Measurements from ENCODE around the gene SLC9A9.

The SLC9A9 gene

DNA sequence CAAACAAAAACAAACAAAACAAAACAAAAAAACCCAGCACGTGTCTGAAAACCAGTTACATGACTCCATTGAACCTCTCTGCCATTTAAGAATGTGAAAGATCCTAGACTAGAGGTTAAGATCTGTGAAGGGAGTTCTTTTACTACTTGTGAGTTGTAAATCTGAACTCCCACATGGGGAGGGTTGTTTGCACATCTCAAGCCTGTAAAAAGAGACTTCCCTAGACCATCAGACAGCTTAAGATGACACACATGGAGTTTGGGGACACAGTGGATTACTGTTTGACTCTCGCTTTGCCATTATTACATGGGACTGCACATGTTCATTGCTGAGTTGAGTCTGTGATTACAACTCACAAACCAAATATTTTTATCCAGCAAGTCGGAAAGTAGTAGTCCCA is 171.5 kb downstream of the SLC9A9 start:
- no peak for DNase-seq

DNA sequence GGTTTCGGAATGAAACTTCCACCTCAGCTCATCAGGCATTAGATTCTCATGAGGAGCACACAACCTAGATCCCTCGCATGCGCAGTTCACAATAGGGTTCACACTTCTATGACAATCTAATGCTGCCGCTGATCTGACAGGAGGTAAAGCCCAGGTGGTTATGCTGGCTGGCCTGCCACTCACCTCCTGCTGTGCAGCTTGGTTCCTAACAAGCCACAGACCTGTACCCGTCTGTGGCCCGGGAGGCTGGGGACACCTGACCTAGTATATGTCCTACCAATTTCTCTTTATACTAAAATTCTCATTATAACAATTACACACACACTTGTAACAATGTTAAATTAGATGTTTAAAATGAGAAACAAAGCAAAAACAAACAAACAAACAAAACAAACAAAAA is 172.2 kb downstream of the SLC9A9 start:
- DNase-seq: no peak

DNA sequence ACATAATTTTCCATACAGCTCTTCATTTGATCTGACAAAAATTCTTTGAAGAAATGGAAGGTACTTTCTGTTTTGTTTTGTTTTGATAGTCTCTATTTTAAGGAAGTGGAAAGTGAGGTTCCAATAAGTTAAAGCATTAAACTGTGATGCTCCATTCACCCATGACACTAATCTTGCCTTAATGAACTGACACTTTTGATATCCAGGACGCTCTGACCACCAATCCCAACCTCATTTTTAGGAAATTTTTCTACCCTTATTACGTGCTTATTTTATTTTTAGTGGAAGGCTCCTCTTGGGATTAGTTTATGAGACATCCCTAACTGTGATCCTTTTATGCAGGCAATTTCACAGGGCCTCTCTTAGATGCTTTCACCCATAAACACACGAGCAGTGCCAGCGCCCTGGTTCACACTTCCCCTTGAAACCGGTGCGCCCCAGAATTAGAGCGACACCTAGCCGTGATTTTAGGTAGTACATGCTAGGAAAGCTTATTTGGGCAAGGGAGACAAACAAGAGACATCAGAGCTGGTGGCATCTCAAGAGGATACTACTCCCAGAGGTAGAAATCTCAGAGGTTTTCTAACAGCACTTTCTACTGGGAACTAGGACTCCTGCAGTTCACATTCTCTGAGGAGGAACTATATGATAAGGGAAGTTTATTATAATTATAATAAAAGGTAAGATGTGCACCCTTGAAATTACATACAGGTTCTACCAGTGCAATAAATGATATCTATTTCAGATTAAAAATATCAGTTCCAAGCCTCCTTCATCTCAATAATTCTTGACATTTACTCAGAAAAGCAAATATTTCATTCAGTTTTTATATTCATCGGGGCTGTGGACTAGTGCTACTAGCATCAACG is 173.9 kb downstream of the SLC9A9 start:
- peak in 13 of 14 donors; percentile 6 to 66 (median 43) for DNase-seq

DNA sequence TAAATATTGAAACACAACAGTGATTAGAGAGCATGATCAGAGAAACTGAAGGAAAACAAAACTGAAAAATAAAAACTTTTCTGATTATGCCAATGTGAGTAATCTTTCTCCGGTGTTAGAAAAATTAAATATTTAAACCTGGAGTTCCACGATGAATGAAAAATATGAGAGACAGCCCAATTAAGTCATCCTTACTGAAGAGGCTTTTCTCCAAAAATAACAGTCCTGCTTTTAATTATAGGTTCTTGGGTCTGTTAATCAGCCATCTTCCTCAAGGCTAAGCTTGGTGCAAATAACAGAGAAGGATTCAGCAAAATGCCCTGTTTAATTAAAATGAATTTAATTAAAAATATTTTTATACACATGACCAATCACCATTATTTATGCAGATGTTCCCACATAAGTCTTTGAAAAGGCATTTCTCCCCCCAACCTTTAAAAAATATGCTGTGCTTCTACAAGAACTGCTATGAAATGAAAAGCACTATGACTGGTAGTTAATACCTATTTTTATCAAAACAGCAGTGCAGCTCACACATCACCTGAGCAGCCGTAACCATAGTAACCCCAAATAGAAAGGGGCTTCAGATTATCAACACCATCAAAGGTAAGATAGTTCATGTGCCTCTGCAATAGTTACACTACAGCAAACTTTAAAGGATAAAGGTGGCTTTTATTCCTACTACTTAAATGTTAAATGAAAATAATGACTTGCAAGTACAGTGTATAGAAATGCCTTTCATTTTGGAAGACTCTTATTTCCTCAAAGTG is 175.7 kb downstream of the SLC9A9 start:
- DNase-seq: no peak

- DNase-seq: no peak
Measured at GRCh38 chr3:143671626-143672025, 176.6 kb downstream of the SLC9A9 start.

DNA sequence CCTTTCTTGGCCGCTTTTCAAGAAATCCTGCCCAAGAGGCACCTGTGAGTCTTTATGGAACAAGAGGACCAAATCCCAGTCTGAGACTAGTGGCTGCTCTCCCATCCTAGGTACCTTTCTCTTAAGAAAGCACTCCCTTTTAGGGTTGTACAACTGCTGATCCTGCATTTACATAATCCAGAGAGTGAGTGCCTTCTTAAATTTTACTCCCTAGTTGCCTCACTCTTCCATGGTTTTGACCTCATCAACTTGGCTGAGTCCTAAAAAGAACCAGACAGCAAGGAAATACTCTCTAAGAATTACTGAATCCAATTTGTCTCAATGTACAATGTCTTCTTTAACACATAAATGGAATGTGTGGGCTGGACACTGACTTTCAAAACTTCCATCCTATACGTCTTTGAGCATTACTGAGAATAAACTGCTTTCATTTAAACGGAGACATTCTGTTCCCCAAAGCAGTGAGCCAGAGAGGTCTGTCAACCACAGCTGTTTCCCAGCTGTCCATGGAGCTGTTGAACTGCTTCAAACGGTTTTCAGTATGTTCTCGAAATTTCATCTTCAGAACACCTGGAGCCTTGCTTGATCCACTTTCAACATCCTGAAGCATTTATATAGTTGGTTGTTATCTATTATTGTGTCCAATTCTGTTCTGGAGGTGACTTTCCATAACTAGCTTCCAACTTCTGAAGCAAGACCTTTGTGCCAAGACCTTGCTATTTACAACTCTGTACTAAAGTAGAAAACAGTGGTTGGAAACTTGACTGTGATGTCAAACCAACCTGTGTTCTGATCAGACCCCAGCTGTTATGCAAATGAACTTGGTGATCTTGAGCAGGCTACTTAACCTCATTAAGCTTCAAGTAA is 179.1 kb downstream of the SLC9A9 start:
- no peak for DNase-seq

DNA sequence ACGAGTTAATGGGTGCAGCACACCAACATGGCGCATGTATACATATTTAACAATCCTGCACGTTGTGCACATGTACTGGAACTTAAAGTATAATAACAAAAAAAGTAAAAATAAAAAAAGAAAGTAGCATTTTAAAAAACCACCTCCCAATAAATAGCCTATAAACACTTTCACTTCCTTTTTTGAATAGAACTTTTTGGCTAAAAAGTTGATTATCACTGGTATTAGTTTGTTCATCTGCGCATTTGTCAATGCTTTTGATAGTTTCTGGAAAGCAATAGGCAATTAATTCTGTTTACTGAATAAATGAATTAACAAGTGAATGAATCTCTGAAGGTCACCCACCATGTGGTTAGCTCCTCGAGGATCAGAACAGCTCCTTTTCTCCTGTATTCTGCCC is 179.9 kb downstream of the SLC9A9 start:
- DNase-seq: no peak

DNA sequence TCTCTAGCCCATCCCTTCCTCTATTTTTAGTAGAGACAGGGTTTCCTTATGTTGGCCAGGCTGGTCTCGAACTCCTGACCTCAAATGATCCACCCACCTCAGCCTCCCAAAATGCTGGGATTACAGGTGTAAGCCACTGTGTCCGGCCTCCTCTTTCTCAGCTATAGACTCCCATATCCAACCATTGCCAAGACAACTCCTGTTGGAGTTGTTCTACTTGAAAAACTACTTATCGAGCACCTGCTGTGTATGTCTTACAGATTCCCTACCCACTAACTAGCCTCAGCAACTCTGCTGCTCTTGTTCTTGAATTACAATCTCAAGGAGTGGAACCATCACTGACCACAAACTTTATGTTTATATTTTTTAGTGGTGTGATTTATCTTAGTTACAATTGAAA is 186.6 kb downstream of the SLC9A9 start:
- no peak for DNase-seq

- no peak for DNase-seq
Measured at GRCh38 chr3:143658861-143659260, 189.4 kb downstream of the SLC9A9 start.

DNA sequence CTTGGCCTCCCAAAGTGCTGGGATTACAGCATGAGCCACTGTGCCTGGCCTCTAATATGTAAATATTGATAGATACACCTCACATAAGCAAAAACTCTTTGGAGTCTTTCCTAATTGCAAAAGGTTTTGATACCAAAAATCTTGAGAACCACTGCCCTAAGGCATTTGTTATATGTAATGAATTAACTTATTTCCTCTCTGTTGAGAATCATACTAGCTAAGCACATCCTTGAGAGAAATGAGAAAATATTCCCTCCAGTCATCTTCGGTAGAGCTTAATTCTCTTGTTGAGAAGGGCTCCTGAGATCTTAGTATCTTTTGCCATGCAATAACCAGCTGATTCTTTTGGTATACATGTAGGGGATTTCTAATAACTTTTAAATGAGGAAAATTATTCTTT is 190.2 kb downstream of the SLC9A9 start:
- DNase-seq: no peak

DNA sequence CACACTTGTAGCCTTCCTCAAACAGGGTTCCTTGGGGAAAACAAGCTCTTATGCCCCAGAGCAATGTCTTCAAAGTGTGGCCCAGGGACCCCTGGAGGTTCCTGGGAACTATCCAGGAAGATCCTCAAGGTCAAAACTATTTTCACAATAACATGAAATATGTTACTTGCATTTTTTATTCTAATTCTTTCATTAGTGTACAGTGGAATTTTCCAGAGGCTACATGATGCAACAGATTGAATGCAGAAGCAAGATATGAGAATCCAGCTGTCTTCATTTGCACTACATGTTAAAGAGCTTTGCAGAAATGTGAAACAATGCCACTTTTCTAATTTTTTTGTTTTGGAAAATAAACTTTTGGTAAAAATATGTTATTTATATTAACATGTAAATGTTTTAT is 190.9 kb downstream of the SLC9A9 start:
- DNase-seq: no peak

DNA sequence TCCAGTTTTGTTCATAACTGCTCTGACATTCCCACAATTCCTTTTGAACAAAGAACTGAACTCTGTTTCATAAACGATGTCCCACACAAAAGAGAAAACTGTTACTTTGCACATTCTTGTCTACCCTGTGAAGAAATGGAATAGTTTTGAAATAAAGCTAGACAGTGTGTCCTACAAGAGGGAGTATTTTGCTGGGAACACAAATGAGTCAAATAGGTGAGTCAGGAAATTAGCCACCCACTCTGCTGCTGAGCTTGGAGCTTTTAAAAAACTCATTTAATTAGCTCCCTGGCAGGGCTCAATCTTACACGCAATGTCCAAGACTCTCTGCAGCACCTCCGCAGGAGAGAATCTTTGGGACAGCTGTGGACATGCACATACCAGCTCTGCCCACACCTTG is 193.4 kb downstream of the SLC9A9 start:
- no peak for DNase-seq

DNA sequence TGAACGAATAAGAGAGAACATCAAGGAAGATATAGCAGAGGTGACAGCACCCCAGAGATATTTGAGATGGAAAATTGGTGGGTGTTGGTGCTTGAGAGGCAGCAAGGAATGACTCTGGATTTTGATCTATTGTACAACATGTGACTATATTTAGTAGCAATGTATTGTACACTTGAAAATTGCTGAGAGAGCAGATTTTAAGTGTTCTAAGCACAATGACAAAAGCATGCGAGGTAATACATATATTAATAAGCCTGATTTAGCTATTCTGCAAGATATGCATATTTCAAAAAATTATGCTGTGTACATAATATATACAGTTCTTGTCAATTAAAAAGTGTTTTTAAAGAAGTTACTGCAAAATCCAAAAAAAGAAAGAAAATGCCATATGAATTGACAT is 194.3 kb downstream of the SLC9A9 start:
- DNase-seq: no peak

DNA sequence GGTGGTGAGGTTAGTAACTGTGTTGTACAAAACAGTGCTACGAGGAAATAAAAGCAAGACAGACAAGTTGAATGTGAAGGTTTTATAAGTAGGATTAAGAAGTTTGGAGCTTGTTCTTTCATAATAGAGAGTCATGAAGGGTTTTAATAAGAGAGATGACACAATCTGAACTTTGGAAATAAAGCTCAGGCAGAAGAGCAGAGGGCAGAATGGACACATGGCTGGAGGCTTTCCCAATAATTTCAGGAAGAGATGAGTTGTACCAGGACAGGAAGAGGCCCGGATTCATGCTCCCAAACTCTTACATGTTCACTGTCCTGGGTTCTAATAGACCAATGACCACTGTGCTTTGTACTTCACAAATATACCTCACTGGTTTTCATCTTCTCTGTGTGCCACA is 194.8 kb downstream of the SLC9A9 start:
- no peak for DNase-seq

GRCh38 chr3:143652118-143652517 is 196.2 kb downstream of the SLC9A9 start:
- DNase-seq: no peak

DNA sequence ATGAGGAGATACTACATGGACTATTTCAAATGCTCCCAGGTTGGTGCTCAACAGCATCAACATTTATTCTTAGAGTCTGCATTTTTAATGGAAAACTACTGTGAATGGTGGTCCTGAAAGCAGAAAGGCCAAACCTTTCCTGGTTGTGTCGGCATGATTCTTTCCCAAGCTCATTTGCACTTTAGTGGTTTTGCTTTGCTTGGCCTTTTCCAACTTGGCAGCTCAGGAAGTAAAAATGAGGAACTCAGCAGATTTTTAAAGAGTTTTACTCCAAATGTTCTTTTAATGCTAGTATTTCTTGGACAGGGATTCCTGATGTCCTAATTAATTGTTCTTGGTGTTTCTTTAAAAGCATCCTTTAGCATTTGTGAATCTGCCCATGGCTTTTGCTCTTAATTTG is 197.4 kb downstream of the SLC9A9 start:
- DNase-seq: peak in 1 of 14 donors; percentile 2

DNA sequence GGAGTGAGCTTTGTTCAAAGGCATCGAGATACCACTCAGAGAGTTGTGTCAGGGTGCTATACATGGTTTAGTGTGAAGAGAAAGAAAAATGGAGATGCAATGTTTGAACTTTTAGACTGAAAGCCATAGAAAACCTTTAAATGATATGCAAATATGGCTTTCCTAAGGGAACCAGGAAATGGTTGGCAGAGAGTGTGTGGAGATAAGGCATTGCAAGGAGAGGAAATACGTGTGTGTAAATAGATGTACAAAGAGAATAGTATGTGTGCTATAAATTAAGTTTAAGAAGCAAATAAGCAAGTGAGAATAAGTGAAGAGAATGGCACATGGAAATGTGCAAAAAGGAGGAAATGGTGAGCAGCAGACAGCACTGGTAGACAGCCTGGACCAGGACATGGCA is 198.1 kb downstream of the SLC9A9 start:
- DNase-seq: no peak

- no peak for DNase-seq
Measured at GRCh38 chr3:143648708-143649107, 199.6 kb downstream of the SLC9A9 start.

GRCh38 chr3:143648218-143648617 is 200.1 kb downstream of the SLC9A9 start:
- DNase-seq: no peak

DNA sequence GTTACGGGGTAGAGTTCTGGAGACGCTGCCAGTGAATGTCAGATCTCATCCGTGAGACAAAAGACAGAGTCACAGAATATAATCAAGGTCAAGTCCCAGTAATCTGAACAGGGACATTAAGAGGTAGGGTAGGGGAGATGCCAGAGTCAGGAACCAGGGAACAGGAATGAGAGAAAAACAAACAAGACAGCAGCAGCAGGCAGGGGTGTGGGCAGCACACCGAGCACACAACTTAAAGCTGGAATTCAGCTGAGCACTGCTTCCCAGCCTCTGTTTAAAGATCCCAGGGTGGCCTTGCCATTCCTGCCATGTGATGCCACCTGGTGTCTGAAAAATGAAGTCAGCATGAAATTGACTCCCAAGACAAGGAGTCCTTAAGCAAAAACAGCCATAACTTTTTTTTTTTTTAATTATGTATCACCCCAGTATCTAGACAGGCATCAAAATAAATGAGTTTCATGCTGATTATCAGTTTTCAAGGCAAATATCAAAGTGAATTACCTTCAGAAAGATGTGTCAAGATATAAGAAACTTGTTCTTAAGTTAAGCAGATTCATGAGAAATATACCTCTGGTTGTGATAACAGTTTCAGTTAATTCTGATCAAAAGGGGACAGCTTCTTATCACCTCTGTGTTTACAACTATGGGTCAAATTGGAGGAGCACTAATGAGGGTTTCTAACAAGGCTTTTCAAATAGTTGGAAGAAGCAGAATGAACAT is 203.7 kb downstream of the SLC9A9 start:
- DNase-seq: peak in 5 of 14 donors; percentile 3 to 14 (median 7)

DNA sequence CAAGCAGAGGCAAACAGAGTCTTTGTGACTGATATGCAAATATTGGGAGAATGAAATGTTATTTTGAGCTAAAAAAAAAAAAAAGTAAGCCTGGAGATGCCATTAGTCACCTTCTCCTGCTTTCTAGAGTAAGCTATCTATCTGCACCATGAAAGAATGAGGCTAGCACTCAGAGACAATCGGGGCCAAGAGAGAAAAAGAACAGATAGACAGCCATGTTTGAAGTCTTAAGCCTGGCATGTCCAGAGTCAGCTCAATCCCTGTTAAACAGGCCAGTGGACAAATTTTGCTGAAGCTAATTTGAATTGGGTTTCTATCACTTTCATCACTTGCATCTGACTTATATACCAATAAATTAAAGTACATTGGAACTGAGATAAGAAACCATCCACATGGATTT is 204.4 kb downstream of the SLC9A9 start:
- DNase-seq: no peak

GRCh38 chr3:143640774-143641173 is 207.5 kb downstream of the SLC9A9 start:
- no peak for DNase-seq

Data from C1 segment of cervical spinal cord (tissue), 14 donors.